Measurements from ENCODE around the gene SV2A.

SV2A gene, protein sequence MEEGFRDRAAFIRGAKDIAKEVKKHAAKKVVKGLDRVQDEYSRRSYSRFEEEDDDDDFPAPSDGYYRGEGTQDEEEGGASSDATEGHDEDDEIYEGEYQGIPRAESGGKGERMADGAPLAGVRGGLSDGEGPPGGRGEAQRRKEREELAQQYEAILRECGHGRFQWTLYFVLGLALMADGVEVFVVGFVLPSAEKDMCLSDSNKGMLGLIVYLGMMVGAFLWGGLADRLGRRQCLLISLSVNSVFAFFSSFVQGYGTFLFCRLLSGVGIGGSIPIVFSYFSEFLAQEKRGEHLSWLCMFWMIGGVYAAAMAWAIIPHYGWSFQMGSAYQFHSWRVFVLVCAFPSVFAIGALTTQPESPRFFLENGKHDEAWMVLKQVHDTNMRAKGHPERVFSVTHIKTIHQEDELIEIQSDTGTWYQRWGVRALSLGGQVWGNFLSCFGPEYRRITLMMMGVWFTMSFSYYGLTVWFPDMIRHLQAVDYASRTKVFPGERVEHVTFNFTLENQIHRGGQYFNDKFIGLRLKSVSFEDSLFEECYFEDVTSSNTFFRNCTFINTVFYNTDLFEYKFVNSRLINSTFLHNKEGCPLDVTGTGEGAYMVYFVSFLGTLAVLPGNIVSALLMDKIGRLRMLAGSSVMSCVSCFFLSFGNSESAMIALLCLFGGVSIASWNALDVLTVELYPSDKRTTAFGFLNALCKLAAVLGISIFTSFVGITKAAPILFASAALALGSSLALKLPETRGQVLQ

DNA sequence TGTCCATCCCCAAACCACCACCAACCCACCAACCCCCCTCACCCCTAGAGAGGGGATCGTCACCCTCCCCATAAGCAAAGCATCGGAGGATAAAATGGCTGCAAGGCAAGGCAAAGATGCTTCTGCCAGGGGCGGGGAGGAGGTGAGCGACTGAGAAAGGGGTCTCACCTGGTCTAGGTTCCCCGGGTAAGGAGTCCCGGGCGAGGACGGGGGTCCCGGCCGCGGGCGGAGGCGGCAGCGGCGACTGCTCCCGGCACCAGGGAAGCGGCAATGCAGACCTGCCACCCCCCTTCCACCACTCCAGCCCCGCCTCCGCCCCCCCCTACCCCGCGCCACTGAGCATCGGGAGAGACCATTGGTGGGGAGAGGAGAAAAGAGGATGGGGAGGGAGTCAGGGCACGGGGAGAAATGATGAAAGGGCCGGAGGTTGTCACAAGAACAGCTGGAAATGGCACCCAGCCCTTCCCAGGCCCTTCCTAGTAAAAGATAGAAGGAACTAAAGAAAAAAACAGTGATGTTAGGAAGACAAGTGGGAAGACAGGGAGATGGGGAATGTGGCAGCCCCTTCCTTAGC, at the start of gene SV2A:
Gene SV2A (minus strand): TSS at position 274 of the 574 bp plus-strand sequence. CDS start 4,004 bp downstream, outside the sequence.
- CTCF ChIA-PET: no interaction called here
- POLR2A ChIA-PET: no interaction called here
- DNase-seq (ENCODE audit: extremely low spot score): peak; percentile 50
- TF ChIP-seq, protein P1, sequence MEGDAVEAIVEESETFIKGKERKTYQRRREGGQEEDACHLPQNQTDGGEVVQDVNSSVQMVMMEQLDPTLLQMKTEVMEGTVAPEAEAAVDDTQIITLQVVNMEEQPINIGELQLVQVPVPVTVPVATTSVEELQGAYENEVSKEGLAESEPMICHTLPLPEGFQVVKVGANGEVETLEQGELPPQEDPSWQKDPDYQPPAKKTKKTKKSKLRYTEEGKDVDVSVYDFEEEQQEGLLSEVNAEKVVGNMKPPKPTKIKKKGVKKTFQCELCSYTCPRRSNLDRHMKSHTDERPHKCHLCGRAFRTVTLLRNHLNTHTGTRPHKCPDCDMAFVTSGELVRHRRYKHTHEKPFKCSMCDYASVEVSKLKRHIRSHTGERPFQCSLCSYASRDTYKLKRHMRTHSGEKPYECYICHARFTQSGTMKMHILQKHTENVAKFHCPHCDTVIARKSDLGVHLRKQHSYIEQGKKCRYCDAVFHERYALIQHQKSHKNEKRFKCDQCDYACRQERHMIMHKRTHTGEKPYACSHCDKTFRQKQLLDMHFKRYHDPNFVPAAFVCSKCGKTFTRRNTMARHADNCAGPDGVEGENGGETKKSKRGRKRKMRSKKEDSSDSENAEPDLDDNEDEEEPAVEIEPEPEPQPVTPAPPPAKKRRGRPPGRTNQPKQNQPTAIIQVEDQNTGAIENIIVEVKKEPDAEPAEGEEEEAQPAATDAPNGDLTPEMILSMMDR (IDR thresholded peaks at IDR 0.05; ENCODE audit: control extremely low read depth, extremely low read depth, low read depth, missing control alignments): no peak

DNA sequence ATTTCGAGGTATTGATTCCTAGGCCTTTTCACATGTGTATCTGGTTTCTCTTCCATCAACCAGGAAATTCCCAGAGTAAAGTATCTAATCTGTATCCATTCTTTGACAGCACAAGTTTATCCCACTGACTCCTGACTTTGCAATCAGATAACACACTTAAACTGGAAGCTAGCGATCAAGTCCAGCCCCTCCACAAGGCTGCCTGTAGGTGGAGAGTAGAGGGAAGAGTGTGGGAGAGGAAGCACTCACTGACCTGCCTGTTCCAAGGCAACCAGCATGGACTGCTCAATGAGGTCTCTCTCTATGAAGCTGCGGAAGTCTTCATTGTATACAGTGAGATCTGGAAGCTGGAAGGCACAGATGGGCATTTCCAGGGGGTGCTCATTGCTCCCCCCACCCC, 49.4 kb upstream of the SV2A start:
- DNase-seq (ENCODE audit: extremely low spot score): no peak
- CTCF ChIA-PET: interaction anchor here (1.2 to 1.6 kb wide), 3 partner anchors 38 to 84 kb away, joined by 3 to 4 read pairs (median 4); partner anchors contain the start of gene OTUD7B
- TF ChIP-seq, protein P1 (IDR thresholded peaks at IDR 0.05; ENCODE audit: control extremely low read depth, extremely low read depth, low read depth, missing control alignments): no peak
- POLR2A ChIA-PET: no interaction called here

DNA sequence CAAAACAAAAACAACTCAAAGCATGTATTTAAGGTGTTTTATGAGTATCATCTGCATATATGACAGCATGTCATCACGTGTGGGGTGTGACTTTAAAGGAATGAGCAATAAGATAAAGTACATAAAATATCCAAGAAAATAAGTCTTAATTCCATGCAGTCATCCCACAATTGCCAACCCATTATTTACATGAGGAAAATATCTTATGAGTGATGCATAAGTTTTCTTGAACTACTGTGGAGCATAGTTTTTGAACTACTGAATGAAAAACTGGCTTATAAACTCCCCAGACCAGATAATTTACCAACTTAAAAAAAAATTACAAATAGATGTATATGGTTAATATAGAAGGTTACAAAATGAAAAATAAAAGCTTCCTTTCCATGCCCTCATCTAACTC, 48.8 kb upstream of the SV2A start:
- ChIA-PET POLR2A (no interaction called here), CTCF (interaction anchor here (1.2 to 1.6 kb wide), 3 partner anchors 37 to 84 kb away, joined by 3 to 4 read pairs (median 4); partner anchors contain the start of gene OTUD7B)
- TF ChIP-seq, protein P1 (IDR thresholded peaks at IDR 0.05; ENCODE audit: control extremely low read depth, extremely low read depth, low read depth, missing control alignments): no peak
- DNase-seq (ENCODE audit: extremely low spot score): no peak

DNA sequence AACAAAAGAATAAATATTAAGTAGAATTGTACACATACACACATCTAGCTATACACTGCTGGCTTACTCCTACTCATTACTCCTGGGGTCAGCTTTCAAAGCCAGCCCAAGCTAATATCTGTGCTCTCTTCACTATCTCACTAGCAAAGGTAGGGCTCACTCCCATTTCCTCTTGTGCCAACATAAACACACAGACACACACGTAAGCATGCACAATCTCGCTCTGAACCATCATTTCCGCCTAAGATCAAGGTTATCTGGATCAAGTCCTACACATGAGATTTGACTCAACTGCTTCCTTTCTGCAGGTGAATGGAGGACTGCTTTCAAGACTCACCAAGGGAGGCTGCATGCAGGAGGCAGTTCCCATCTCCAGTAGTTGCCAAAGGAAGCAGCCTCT, 47.8 kb upstream of the SV2A start:
- no peak for DNase-seq (ENCODE audit: extremely low spot score)
- TF ChIP-seq, protein P1 (IDR thresholded peaks at IDR 0.05; ENCODE audit: control extremely low read depth, extremely low read depth, low read depth, missing control alignments): no peak
- POLR2A ChIA-PET: no interaction called here
- CTCF ChIA-PET: interaction anchor here (1.4 to 1.6 kb wide), 2 partner anchors 85 to 264 kb away, joined by 3 to 4 read pairs; no protein-coding TSS in a partner anchor

DNA sequence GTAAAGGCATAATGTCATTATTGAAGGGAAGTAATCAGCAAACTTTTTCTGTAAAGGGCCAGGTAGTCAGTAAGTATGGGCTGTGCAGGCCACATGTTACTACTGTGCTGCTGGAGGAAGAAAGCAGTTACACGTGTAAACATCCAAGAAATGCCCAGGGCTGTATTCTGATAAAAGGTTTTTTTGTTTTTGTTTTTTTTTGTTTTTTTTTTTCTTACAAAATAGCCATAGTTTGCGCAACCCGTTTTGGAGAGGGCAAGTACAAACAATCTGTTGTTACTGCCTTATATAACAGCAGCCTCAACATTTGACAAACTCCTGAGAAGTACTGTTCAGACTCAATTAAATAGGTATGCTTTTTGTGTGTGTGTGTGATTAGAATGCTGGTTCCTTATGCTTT, 45.7 kb upstream of the SV2A start:
- POLR2A ChIA-PET: no interaction called here
- CTCF ChIA-PET: interaction anchor here (1.0 to 2.4 kb wide), 9 partner anchors 9 to 221 kb away, joined by 3 to 17 read pairs (median 6); no protein-coding TSS in a partner anchor
- DNase-seq (ENCODE audit: extremely low spot score): no peak
- TF ChIP-seq, protein P1 (IDR thresholded peaks at IDR 0.05; ENCODE audit: control extremely low read depth, extremely low read depth, low read depth, missing control alignments): no peak

DNA sequence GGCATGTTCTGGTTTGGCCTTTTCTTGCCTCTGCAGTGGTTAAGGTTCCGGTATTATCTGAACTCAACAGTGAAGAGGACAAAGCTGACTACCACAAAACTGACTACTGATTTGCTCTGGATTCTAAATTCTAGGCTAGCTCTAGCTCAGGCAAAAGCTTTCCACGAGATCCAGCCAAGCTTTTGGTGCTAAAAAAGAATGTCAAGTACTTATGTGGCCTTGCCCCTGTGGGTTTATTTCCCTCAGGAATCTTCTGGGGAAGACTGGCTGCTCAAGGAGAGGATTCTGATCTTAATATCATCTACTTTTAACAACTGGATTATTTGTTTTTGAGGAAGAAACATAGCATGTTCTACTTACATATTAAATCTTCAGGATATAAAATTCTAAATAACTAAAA, 45.1 kb upstream of the SV2A start:
- DNase-seq (ENCODE audit: extremely low spot score): no peak
- ChIA-PET POLR2A (interaction anchor here (1.1 kb wide), 1 partner anchor 75 kb away, joined by 3 read pairs; a partner anchor contains a TSS), CTCF (interaction anchor here (0.6 to 3.3 kb wide), 41 partner anchors 10 to 225 kb away, joined by 3 to 24 read pairs (median 5); partner anchors contain the start of gene OTUD7B)
- TF ChIP-seq, protein P1 (IDR thresholded peaks at IDR 0.05; ENCODE audit: control extremely low read depth, extremely low read depth, low read depth, missing control alignments): no peak

Measured in GM10248 (cell line).